Stimulated activated CD4-positive, alpha-beta T cell treated with anti-CD3 and anti-CD28 coated beads, TNF-alpha, amount 100 ng/mL, for 4 hours (primary cell): ENCODE results near the gene NPIPB6.
"Not testable (repeated sequence)": the region's sequence is repeated elsewhere in the genome, so short reads cannot be mapped to it uniquely, and the experiment has no call there.

Source experiments
- DNase-seq, 3 experiments: peaks; one replicate each; pipeline ENCODE4 v3.0.0-alpha.2; 2020; ENCODE audit warnings: low read depth in 3 of 3

NPIPB6 gene

DNA sequence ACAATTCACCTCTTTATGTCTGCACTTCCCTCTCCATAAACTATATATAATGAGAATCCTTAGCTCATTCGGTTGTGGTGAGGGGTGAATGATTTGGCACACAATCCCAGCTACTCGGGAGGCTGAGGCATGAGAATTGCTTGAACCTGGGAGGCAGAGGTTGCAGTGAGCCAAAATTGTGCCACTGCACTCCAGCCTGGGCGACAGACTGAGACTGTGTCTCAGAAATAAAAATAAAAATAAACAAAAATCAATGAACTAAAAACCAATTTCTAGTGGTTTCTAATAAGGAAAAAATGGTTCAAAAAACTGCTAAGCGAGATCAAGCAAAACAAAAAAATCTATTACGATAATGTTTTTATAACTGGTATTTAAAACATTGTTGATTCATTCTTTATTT lies at the start of gene NPIPB6:
Gene NPIPB6, minus strand, starts transcription at position 101 of the 400 bp plus-strand sequence. CDS start 686 bp downstream, outside the sequence.
- DNase-seq, result not testable (repeated sequence)

GRCh38 chr16:28403220-28404072 lies 40.1 kb upstream of the NPIPB6 start, which contains the start of gene EIF3CL:
Gene EIF3CL (minus strand): TSS chr16:28403841. CDS start chr16:28403618, 223 bp downstream.
- DNase-seq, result not testable (repeated sequence)

GRCh38 chr16:28392054-28392453 lies 28.7 kb upstream of the NPIPB6 start:
- not testable (repeated sequence) for DNase-seq

GRCh38 chr16:28382177-28382867 lies 19.0 kb upstream of the NPIPB6 start:
- not testable (repeated sequence) for DNase-seq

- DNase-seq, result not testable (repeated sequence)
Observed at GRCh38 chr16:28377822-28378221, 14.5 kb upstream of the NPIPB6 start.

DNA sequence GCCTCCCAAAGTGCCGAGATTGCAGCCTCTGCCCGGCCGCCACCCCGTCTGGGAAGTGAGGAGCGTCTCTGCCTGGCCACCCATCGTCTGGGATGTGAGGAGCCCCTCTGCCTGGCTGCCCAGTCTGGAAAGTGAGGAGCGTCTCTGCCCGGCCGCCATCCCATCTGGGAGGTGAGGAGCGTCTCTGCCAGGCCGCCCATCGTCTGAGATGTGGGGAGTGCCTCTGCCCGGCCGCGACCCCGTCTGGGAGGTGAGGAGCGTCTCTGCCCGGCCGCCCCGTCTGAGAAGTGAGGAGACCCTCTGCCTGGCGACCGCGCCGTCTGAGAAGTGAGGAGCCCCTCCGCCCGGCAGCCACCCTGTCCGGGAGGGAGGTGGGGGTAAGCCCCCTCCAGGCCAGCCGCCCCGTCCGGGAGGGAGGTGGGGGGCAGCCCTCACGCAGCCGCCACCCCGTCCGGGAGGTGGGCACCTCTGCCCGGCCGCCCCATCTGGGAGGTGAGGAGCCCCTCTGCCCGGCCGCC lies 13.9 kb upstream of the NPIPB6 start:
- not testable (repeated sequence) for DNase-seq

DNA sequence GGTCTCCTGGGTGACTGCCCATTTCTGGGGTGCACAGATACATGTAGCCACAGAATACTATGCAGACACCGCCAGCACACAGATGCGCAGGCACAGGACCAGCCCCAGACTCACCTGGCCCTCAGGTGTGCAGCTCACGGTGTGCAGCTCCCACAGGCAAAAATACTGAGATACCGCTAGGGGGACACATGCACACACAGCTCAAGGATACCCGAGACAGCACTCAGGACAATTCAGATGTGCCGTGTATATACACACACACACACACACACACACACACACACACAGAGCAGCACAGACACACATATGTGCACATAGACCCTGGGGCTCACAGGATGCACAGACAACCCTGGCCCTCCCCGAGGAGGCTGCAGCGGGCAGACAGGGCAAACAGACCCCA lies 11.8 kb upstream of the NPIPB6 start:
- not testable (repeated sequence) for DNase-seq

- DNase-seq, result not testable (repeated sequence)
Observed at GRCh38 chr16:28374281-28374680, 11.0 kb upstream of the NPIPB6 start.

- DNase-seq, result not testable (repeated sequence)
Observed at GRCh38 chr16:28367926-28368325, 4.6 kb upstream of the NPIPB6 start.

GRCh38 chr16:28364268-28365173 lies 1.2 kb upstream of the NPIPB6 start:
- DNase-seq, result not testable (repeated sequence)

GRCh38 chr16:28362600-28362999 lies 708 bp downstream of the NPIPB6 start:
- not testable (repeated sequence) for DNase-seq

DNA sequence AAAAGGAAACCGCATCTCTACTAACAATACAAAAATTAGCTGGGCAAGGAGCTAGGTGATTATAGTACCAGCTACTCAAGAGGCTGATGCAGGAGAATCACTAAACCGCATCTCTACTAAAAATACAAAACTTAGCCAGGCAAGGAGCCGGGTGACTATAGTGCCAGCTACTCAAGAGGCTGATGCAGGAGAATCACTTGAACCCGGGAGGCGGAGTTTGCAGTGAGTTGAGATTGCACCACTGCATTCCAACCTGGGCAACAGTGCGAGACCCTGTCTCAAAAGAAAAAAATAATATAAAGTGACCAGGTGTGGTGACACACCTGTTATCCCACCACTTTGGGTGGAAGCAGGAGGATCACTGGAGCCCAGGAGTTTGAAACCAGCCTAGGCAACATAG lies 25.1 kb downstream of the NPIPB6 start:
- DNase-seq, result not testable (repeated sequence)

- not testable (repeated sequence) for DNase-seq
Observed at GRCh38 chr16:28336940-28337710, 26.2 kb downstream of the NPIPB6 start.

- not testable (repeated sequence) for DNase-seq
Observed at GRCh38 chr16:28335678-28336077, 27.6 kb downstream of the NPIPB6 start.

DNA sequence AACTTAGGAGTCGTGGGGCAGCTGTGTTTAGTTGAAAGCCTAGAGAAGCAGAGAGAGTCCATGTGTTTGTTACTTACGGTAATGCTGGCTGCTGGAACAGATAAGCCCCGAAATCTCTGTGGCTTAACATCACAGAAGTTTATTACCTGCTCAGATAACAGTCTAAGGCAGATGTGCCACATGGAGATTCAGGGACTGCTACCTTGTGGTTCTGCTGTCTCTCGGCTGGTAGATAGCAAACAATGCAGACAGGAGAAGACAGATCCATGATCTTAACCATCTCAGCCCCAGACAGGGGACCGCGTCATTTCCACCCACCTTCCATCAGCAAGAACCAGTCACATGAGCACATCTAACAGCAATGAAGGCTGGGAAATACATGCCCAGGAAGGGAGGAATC lies 30.7 kb downstream of the NPIPB6 start:
- not testable (repeated sequence) for DNase-seq

- not testable (repeated sequence) for DNase-seq
Observed at GRCh38 chr16:28330981-28331380, 32.3 kb downstream of the NPIPB6 start.

DNA sequence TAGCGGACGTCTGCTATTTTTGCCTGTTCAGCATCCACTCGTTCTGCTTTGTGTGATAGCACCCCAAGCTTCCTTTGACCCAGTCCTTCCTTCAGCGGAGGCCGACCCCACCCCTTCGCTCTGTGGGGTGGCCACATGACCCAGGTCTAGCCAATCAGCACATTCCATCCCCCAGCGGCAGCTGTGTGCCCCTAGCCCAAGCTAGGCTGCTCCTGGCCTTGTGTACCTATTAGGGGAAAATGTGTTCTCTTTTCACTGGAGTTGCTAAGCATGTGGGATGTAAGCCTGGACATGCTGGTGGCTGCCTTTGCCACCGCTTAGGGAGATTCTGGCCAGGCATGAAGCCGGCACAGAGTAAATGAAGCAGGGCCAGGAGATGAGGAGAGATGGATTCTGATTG lies 33.1 kb downstream of the NPIPB6 start:
- DNase-seq, result not testable (repeated sequence)

DNA sequence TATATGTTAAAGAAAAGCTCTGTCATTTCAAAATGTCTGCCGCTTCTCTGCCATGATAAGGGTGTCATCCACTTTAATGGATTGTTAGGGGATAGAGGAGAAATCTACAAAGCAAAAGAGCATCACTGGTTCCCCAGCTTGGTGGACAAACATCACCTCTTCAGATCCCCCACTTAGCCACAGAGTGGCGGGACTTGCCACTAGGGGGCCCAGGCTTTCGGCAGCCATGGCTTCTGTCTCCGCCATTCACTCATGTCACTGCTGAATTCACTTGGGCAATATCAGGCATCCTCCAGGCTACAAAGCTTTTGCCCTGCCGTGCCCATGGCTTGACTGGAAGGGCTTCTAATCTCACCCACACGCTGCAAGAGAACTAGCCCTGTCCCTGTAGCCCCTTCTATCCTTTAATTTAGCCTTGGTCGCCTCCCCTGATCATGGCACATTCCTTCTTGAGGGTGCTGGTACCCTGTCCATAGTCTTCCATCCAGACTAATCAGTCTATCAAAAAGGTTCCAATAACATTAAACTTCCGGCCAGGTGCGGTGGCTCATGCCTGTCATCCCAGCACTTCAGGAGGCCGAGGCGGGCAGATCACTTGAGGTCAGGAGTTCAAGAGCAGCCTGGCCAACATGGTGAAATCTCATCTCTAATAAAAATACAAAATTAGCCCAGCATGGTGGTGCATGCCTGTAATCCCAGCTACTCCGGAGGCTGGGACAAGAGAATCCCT lies 36.3 kb downstream of the NPIPB6 start:
- peak; percentile 32 to 39 (median 33) for DNase-seq

DNA sequence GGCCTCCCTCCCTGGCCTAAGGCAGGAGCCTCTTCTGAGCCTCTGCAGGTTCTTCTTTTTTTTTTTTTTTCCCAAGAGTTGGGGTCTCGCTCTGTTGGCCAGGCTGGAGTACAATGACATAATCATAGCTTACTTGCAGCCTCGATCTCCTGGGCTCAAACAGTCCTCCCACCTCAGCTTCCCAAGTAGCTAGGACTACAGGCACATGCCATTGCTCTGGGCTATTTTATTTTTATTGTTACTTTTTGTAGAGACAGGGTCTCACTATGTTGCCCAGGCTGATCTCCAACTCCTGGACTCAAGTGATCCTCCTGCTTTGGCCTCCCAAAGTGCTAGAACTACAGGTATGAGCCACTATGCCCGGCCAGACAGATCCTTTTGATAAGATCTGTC lies 38.4 kb downstream of the NPIPB6 start:
- no peak for DNase-seq
